DOHH2 (cell line): ENCODE measurements around the gene OR3A3.

Experiments
- EZH2phosphoT487 ChIP-seq: fragments of 200-600 bp; sonication (generic); IDR thresholded peaks from 2 replicates; pipeline ENCODE4 v1.6.1; 2017; ENCODE audit warnings: borderline replicate concordance, mild to moderate bottlenecking, antibody characterized with exemption, low read length, moderate library complexity, mixed read lengths
- TF ChIP-seq, protein P1 (sequence below): fragments of 200-600 bp; sonication (generic); IDR thresholded peaks from one replicate; pipeline ENCODE4 v1.5.1; 2014; ENCODE audit warnings: antibody characterized with exemption, mild to moderate bottlenecking, low read depth, low read length; ENCODE audit not compliant: poor library complexity, severe bottlenecking

DNA sequence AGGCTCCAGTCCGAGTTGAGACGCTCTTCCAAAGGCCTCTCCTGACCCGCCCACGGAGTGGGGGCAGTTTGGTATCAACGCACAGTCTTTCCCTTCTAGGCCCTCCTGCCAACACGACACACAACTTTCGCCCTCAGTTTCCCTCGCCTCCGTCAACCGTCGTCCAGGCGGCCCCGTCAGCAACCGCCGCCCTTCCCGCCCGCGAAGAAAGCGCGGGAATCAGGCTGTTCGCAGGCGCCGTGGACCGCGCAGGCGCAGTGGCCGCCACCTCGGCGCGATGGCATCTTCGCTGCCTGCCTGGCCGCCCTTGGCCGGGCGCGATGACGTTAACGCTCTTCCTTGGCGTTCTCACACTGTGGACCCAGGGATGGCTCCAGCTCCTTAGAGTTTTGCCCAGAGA, 60.4 kb downstream of the OR3A3 start, which contains the start of gene SPATA22:
- TF ChIP-seq, protein P1, sequence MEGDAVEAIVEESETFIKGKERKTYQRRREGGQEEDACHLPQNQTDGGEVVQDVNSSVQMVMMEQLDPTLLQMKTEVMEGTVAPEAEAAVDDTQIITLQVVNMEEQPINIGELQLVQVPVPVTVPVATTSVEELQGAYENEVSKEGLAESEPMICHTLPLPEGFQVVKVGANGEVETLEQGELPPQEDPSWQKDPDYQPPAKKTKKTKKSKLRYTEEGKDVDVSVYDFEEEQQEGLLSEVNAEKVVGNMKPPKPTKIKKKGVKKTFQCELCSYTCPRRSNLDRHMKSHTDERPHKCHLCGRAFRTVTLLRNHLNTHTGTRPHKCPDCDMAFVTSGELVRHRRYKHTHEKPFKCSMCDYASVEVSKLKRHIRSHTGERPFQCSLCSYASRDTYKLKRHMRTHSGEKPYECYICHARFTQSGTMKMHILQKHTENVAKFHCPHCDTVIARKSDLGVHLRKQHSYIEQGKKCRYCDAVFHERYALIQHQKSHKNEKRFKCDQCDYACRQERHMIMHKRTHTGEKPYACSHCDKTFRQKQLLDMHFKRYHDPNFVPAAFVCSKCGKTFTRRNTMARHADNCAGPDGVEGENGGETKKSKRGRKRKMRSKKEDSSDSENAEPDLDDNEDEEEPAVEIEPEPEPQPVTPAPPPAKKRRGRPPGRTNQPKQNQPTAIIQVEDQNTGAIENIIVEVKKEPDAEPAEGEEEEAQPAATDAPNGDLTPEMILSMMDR = no peak
- no peak for TF ChIP-seq EZH2phosphoT487
